Right lobe of liver (tissue), 6 donors: ENCODE measurements around the gene PDE7B. TPM values are rescaled to one million over a fixed set of nuclear protein-coding genes. Genes with fewer than 3 reads are reported as not detected.
A peak's percentile ranks its signal among the peaks of the same experiment; 100 is the strongest.

Experiments used
- ATAC-seq, 4 donors: fragments of 200-7000 bp; cut with Tn5 transposase; one replicate each; pipeline ENCODE4 v1.9.1; 2020; ENCODE audit warnings: mild to moderate bottlenecking in 4 of 4, moderate library complexity in 4 of 4
- DNase-seq, 3 donors: peaks; one replicate each; pipeline ENCODE4 v3.0.0-alpha.2; 2020
- H3K27ac ChIP-seq, 3 donors: fragments of 200-600 bp; one replicate each; pipeline ENCODE4 v1.8.0; 2022
- H3K27me3 ChIP-seq, 2 donors: fragments of 200-600 bp; one replicate each; pipeline ENCODE4 v1.8.0; 2022
- H3K36me3 ChIP-seq, 4 donors: fragments of 200-600 bp; sonication (generic) in 1 of 4; one replicate each; pipeline versions ENCODE4 v1.5.1 to v1.8.0; 2017 to 2022; ENCODE audit warnings: control low read depth in 1 of 4
- H3K4me1 ChIP-seq, 4 donors: fragments of 200-600 bp; sonication (generic) in 1 of 4; one replicate each; pipeline versions ENCODE4 v1.5.1 to v1.8.0; 2017 to 2022; ENCODE audit warnings: control low read depth in 1 of 4
- H3K4me3 ChIP-seq, 3 donors: fragments of 200-600 bp; one replicate each; pipeline ENCODE4 v1.8.0; 2022
- H3K9me3 ChIP-seq, 4 donors: fragments of 200-600 bp; sonication (generic) in 1 of 4; one replicate each; pipeline versions ENCODE4 v1.5.1 to v1.8.0; 2017 to 2022; ENCODE audit warnings: control low read depth in 1 of 4
- CTCF ChIP-seq, 4 donors: fragments of 200-600 bp in 3 of 4; fragments of 450-650 bp in 1 of 4; IDR thresholded peaks; one replicate each; pipeline versions ENCODE4 v1.5.1 to v1.8.0; 2016 to 2022; ENCODE audit warnings: antibody characterized with exemption in 4 of 4, mild to moderate bottlenecking in 2 of 4
- POLR2A ChIP-seq: fragments of 450-650 bp; IDR thresholded peaks from one replicate; pipeline ENCODE4 v1.6.1; 2017; ENCODE audit warnings: antibody characterized with exemption, mild to moderate bottlenecking
- WGBS: methylation state at CpG from one replicate; pipeline ENCODE4 v1.1.6; 2018; ENCODE audit warnings: low coverage, low lambda C conversion rate; ENCODE audit not compliant: insufficient coverage; ENCODE audit errors: missing lambda C conversion rate; 5-methylcytosine and 5-hydroxymethylcytosine counted together
- intact Hi-C, 2 donors: fragments of 100-400 bp; cut with DNase I; formaldehyde crosslinking; loops; one replicate each; pipeline versions ENCODE4 v1.11.2 to v1.14.1; 2022
- total RNA-seq, 6 experiments: library from RNA; depleted of rRNA in 2 of 6; stranded (reverse); fragments of >200 nt in 2 of 6; fragmentation: NEBNext Ultra II Directional in 3 of 6; extraction: Animal tissue kit (Norgen Biotek cat#: 25700) in 3 of 6; gene quantifications; one replicate each; pipeline versions ENCODE4 v1.1.0 to v1.2.4, GENCODE V29; 2016 to 2023
- donor health status: DM: no; HTN: yes; CAD: no.
- donor health status: DM: no; HTN: no; CAD: no.
- donor health status: DM: no; HTN: no; CAD: no.
- donor health status: DM: no; HTN: yes; CAD: no.
- donor health status: DM: no; HTN: yes; CAD: no.

PDE7B gene
- total RNA-seq, 6 experiments from 2014 or later: 1.1 to 5.1 (median 1.9) TPM

DNA sequence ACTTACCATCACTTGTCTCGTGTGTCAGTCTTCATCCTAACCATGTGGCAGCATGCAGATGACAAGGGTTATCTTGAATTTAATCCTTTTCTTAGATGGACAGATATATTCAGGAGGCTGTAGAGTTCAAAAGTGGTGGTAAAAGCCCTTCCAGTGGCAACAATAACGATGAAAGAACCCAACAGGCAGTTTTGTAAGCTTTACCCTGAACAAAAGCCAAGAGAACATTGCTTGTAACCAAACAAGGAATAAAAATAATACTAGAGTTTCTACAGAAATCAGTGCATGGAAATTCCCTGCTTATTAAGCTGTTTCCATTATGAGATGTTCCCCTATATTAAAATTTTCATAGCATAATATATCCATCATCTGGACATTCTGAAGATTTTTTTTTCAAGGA is 69.7 kb downstream of the PDE7B start:
- no peaks in the 10 kb centered on the region for H3K27me3 ChIP-seq

DNA sequence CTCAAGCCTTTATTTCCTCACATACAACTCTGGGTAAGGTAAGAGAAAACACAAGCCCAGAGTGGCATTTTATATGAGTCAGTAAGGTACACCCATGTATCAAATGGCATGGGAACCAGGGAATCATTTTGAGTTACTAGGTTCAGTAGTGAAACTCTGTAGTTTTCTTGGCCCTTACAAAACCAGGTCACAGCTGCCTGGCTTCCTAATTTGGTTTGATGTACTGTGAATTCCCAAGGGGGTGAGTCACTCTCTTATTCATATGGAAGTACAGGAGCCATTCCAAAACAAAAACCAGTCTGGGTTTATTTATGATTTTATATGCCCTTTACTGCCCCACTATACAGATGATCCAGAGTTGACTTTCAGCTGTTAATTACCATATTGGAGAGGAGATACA is 70.7 kb downstream of the PDE7B start:
- no peak for DNase-seq
- no peak for ATAC-seq
- intact Hi-C loops: no loop called here
- Histone ChIP-seq H3K27ac (no peak overlapping the region), H3K4me1 (no peaks in the 10 kb centered on the region), H3K36me3 (no peaks in the 10 kb centered on the region), H3K27me3 (no peaks in the 10 kb centered on the region), H3K4me3 (no peak overlapping the region), H3K9me3 (no peaks in the 10 kb centered on the region)
- TF ChIP-seq POLR2A (no peak), CTCF (IDR thresholded peaks at IDR 0.05) (no peak)

More for the DNA sequence above, 69.7 kb downstream of the PDE7B start:
- no peaks in the 10 kb centered on the region for H3K9me3 ChIP-seq
- 70% methylated on average over 2 of the region's 2 CpGs for WGBS
- peaks cover 0 to 4% (median 0%) of the 10 kb centered on the region in 4 donors for H3K36me3 ChIP-seq
- no peaks in the 10 kb centered on the region for H3K4me1 ChIP-seq
- no peak overlapping the region for H3K27ac ChIP-seq
- TF ChIP-seq POLR2A: no peak
- TF ChIP-seq CTCF (IDR thresholded peaks at IDR 0.05): no peak
- no peak overlapping the region for H3K4me3 ChIP-seq
- intact Hi-C loops: no loop called here
- ATAC-seq: no peak
- no peak for DNase-seq

DNA sequence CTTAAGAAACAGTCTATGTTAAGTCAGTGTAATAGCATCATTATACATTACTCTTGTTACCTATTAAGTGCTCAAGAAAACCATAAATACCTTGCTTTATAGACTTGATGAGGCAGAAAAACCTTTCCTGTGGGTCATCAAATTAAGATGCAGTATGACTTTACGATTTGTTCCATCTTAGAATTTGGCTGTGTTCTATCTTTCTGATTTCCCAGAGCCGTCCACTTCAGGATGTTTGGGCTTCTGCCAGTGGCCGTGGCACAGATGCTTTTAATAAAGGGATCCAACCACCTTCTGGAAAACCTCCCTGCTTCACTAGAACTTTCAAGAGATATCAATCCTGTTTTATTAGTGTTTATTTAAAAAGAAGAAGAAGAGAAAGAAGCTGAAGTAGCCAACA is 71.2 kb downstream of the PDE7B start:
- TF ChIP-seq CTCF (IDR thresholded peaks at IDR 0.05) (no peak), POLR2A (no peak)
- Histone ChIP-seq H3K27me3 (no peaks in the 10 kb centered on the region), H3K36me3 (no peaks in the 10 kb centered on the region), H3K9me3 (no peaks in the 10 kb centered on the region), H3K27ac (no peak overlapping the region), H3K4me3 (no peak overlapping the region), H3K4me1 (no peaks in the 10 kb centered on the region)
- 35% methylated on average over 2 of the region's 3 CpGs for WGBS
- intact Hi-C loops: no loop called here
- no peak for DNase-seq
- ATAC-seq: no peak

DNA sequence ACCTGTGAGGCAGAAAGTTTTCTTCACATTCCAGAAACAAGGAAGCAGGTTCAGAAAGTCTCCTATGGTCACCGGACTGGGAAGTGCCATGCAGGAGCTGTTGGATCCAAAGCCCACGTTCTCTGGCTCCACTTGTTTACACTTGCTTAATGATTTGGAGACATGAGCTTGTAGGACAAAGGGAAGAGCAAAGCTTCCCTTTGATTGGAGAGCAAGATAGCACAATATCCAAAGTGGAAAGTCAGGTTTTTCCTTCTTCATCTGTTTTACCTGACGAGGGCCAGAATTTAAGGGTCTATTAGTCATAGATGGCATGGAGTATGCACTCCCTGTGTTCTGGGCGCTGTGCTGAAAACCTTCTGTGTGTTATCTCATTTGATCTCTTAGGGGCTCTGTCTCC is 81.2 kb downstream of the PDE7B start:
- no peaks in the 10 kb centered on the region for H3K36me3 ChIP-seq
- TF ChIP-seq POLR2A: no peak
- no peak for TF ChIP-seq CTCF (IDR thresholded peaks at IDR 0.05)
- intact Hi-C loops: no loop called here
- peaks cover 0 to 4% (median 0%) of the 10 kb centered on the region in 4 donors for H3K4me1 ChIP-seq
- no peaks in the 10 kb centered on the region for H3K27me3 ChIP-seq
- no peaks in the 10 kb centered on the region for H3K9me3 ChIP-seq
- WGBS: 54% methylated on average over 3 of the region's 4 CpGs
- DNase-seq (no peak), ATAC-seq (peak in 3 of 4 donors; percentile 29 to 66 (median 59))
- no peak overlapping the region for H3K27ac ChIP-seq
- H3K4me3 ChIP-seq: no peak overlapping the region
